Ishikawa (cell line): ENCODE data around the gene BABAM2.

ENCODE experiments used
- CEBPB ChIP-seq: IDR thresholded peaks from 2 replicates; pipeline ENCODE4 v1.6.1; 2012
- CREB1 ChIP-seq: IDR thresholded peaks from 2 replicates; pipeline ENCODE4 v1.6.1; 2012; ENCODE audit warnings: low read depth
- EGR1 ChIP-seq: IDR thresholded peaks from 2 replicates; pipeline ENCODE4 v1.6.1; 2012
- EP300 ChIP-seq: IDR thresholded peaks from 2 replicates; pipeline ENCODE4 v1.6.1; 2012; ENCODE audit warnings: borderline replicate concordance
- MAX ChIP-seq: IDR thresholded peaks from 2 replicates; pipeline ENCODE4 v1.6.1; 2012
- NFIC ChIP-seq: IDR thresholded peaks from 2 replicates; pipeline ENCODE4 v1.6.1; 2012
- RAD21 ChIP-seq: IDR thresholded peaks from 2 replicates; pipeline ENCODE4 v1.6.1; 2012; ENCODE audit warnings: low read depth
- REST ChIP-seq: IDR thresholded peaks from 2 replicates; pipeline ENCODE4 v1.6.1; 2012; ENCODE audit warnings: low read depth, mild to moderate bottlenecking
- TAF1 ChIP-seq: IDR thresholded peaks from 2 replicates; pipeline ENCODE4 v1.6.1; 2012; ENCODE audit warnings: low read depth, mild to moderate bottlenecking
- TCF12 ChIP-seq: IDR thresholded peaks from 2 replicates; pipeline ENCODE4 v1.6.1; 2012; ENCODE audit warnings: low read depth
- TEAD4 ChIP-seq: IDR thresholded peaks from 2 replicates; pipeline ENCODE4 v1.6.1; 2012
- YY1 ChIP-seq: IDR thresholded peaks from 2 replicates; pipeline ENCODE4 v1.6.1; 2012; ENCODE audit warnings: low read depth
- ZBTB7A ChIP-seq: IDR thresholded peaks from 2 replicates; pipeline ENCODE4 v1.6.1; 2012; ENCODE audit warnings: low read depth

GRCh38 chr2:27909901-27910300 lies 19.4 kb downstream of the BABAM2 start:
- TF ChIP-seq CEBPB (no peak), YY1 (no peak), REST (no peak), EP300 (no peak), MAX (no peak), EGR1 (no peak), CREB1 (no peak), RAD21 (no peak), ZBTB7A (no peak), TCF12 (no peak), NFIC (no peak), TEAD4 (no peak), TAF1 (no peak)
